Astrocyte (in vitro differentiated cells and primary cell): ENCODE measurements around the gene NFATC4. TPM values are rescaled to one million over a fixed set of nuclear protein-coding genes. Genes with fewer than 3 reads are reported as not detected.
"Not testable (repeated sequence)": the region's sequence is repeated elsewhere in the genome, so short reads cannot be mapped to it uniquely, and the experiment has no call there.

Experiments used
- DNase-seq: peaks from one replicate; pipeline ENCODE4 v3.0.0-alpha.2; 2010; ENCODE audit warnings: low read depth
- FAIRE-seq: peaks from 2 replicates; lab custom pipeline; 2011; peaks lifted over from hg19 to GRCh38; lab: Jason Lieb, UNC
- H2AFZ ChIP-seq: 2 replicates; pipeline ENCODE4 v1.6.0; 2012; ENCODE audit warnings: low read depth, low read length, inconsistent platforms
- H3K27ac ChIP-seq: 2 replicates; pipeline ENCODE4 v1.5.1; 2011; ENCODE audit warnings: low read depth, low read length, inconsistent platforms
- H3K27me3 ChIP-seq: 2 replicates; pipeline ENCODE4 v1.6.0; 2011; ENCODE audit warnings: low read length, inconsistent platforms; ENCODE audit not compliant: insufficient read depth
- H3K36me3 ChIP-seq: 2 replicates; pipeline ENCODE4 v1.5.1; 2011; ENCODE audit warnings: low read length, inconsistent platforms; ENCODE audit not compliant: insufficient read depth
- H3K4me1 ChIP-seq: 2 replicates; pipeline ENCODE4 v1.5.1; 2011; ENCODE audit warnings: low read length, inconsistent platforms; ENCODE audit not compliant: insufficient read depth
- H3K4me2 ChIP-seq: 2 replicates; pipeline ENCODE4 v1.6.0; 2012; ENCODE audit warnings: low read length, inconsistent platforms
- H3K4me3 ChIP-seq: 2 replicates; pipeline ENCODE4 v1.5.1; 2011; ENCODE audit warnings: low read depth, mild to moderate bottlenecking, low read length, inconsistent platforms; ENCODE audit not compliant: insufficient read depth
- H3K79me2 ChIP-seq: 2 replicates; pipeline ENCODE4 v1.6.0; 2012; ENCODE audit warnings: mild to moderate bottlenecking, low read length, inconsistent platforms; ENCODE audit not compliant: insufficient read depth
- H3K9ac ChIP-seq: 2 replicates; pipeline ENCODE4 v1.6.0; 2012; ENCODE audit warnings: mild to moderate bottlenecking, low read length, inconsistent platforms
- H3K9me3 ChIP-seq: 2 replicates; pipeline ENCODE4 v1.5.1; 2012; ENCODE audit warnings: low read depth, mild to moderate bottlenecking, low read length, inconsistent platforms; ENCODE audit not compliant: insufficient read depth
- H4K20me1 ChIP-seq: 2 replicates; pipeline ENCODE4 v1.6.0; 2012; ENCODE audit warnings: low read length, inconsistent platforms; ENCODE audit not compliant: insufficient read depth
- H3K27ac Mint-ChIP-seq: one replicate; pipeline ENCODE4 v1.8.0; 2021; ENCODE audit warnings: mild to moderate bottlenecking, mixed read lengths; ENCODE audit not compliant: unreplicated experiment
- H3K27me3 Mint-ChIP-seq: one replicate; pipeline ENCODE4 v1.8.0; 2021; ENCODE audit warnings: low read depth, mixed read lengths; ENCODE audit not compliant: unreplicated experiment
- H3K36me3 Mint-ChIP-seq: one replicate; pipeline ENCODE4 v1.8.0; 2021; ENCODE audit warnings: low read depth, mixed read lengths; ENCODE audit not compliant: unreplicated experiment
- H3K4me1 Mint-ChIP-seq: one replicate; pipeline ENCODE4 v1.8.0; 2021; ENCODE audit warnings: low read depth, mixed read lengths; ENCODE audit not compliant: unreplicated experiment
- H3K4me3 Mint-ChIP-seq: one replicate; pipeline ENCODE4 v1.8.0; 2021; ENCODE audit warnings: mild to moderate bottlenecking, moderate library complexity, mixed read lengths; ENCODE audit not compliant: unreplicated experiment
- H3K9me3 Mint-ChIP-seq: one replicate; pipeline ENCODE4 v1.8.0; 2021; ENCODE audit warnings: mild to moderate bottlenecking, mixed read lengths; ENCODE audit not compliant: unreplicated experiment
- CTCF ChIP-seq: IDR thresholded peaks from 2 replicates; pipeline ENCODE4 v1.5.1; 2011; ENCODE audit warnings: low read depth, mild to moderate bottlenecking, inconsistent platforms, low read length, moderate library complexity; ENCODE audit not compliant: insufficient read depth
- EZH2 ChIP-seq: IDR thresholded peaks from 2 replicates; pipeline ENCODE4 v1.6.1; 2012; ENCODE audit warnings: mild to moderate bottlenecking, low read length, inconsistent platforms; ENCODE audit not compliant: insufficient read depth
- total RNA-seq: library from RNA; stranded (reverse); gene quantifications from 2 replicates; pipeline ENCODE4 v1.2.1, GENCODE V29; 2021

Gene NFATC4
- total RNA-seq, 1 donor from 2014 or later: 61.9 TPM

GRCh38 chr14:24327914-24328313 lies 40.1 kb upstream of the NFATC4 start:
- not testable (repeated sequence) for H3K9me3 ChIP-seq, H3K4me2 ChIP-seq, H4K20me1 ChIP-seq, H3K36me3 Mint-ChIP-seq, H3K27ac Mint-ChIP-seq, H3K79me2 ChIP-seq, H3K9me3 Mint-ChIP-seq, DNase-seq, H3K36me3 ChIP-seq, H3K4me1 ChIP-seq, H3K9ac ChIP-seq, FAIRE-seq, H3K4me3 Mint-ChIP-seq, H3K27ac ChIP-seq, H3K4me3 ChIP-seq, H3K4me1 Mint-ChIP-seq, H2AFZ ChIP-seq
- TF ChIP-seq CTCF: peak; percentile 11
- H3K27me3 ChIP-seq: peaks cover 19% of the 10 kb centered on the region
- H3K27me3 Mint-ChIP-seq: peaks cover 53% of the 10 kb centered on the region

GRCh38 chr14:24329073-24329663 lies 38.8 kb upstream of the NFATC4 start:
- no peak overlapping the region for H2AFZ ChIP-seq
- FAIRE-seq (no peak), DNase-seq (no peak)
- no peak for TF ChIP-seq EZH2
- no peak for TF ChIP-seq CTCF
- Mint-ChIP-seq H3K9me3 (no peaks in the 10 kb centered on the region), H3K27me3 (peaks cover 56% of the 10 kb centered on the region), H3K4me1 (no peaks in the 10 kb centered on the region), H3K4me3 (no peak overlapping the region), H3K27ac (no peak overlapping the region), H3K36me3 (no peaks in the 10 kb centered on the region)
- no peak overlapping the region for H3K4me2 ChIP-seq
- no peaks in the 10 kb centered on the region for H3K9me3 ChIP-seq
- no peaks in the 10 kb centered on the region for H3K36me3 ChIP-seq
- H3K79me2 ChIP-seq: no peaks in the 10 kb centered on the region
- no peak overlapping the region for H3K9ac ChIP-seq
- no peaks in the 10 kb centered on the region for H4K20me1 ChIP-seq
- H3K27ac ChIP-seq: no peak overlapping the region
- no peak overlapping the region for H3K4me3 ChIP-seq
- peaks cover 15% of the 10 kb centered on the region for H3K4me1 ChIP-seq
- peaks cover 22% of the 10 kb centered on the region for H3K27me3 ChIP-seq

- H3K27me3 Mint-ChIP-seq: peaks cover 59% of the 10 kb centered on the region
- H4K20me1 ChIP-seq: no peaks in the 10 kb centered on the region
- no peaks in the 10 kb centered on the region for H3K36me3 Mint-ChIP-seq
- FAIRE-seq (no peak), DNase-seq (no peak)
- no peaks in the 10 kb centered on the region for H3K36me3 ChIP-seq
- peaks cover 16% of the 10 kb centered on the region for H3K4me1 ChIP-seq
- H3K9me3 ChIP-seq: no peaks in the 10 kb centered on the region
- H3K4me3 ChIP-seq: no peak overlapping the region
- no peaks in the 10 kb centered on the region for H3K4me1 Mint-ChIP-seq
- no peaks in the 10 kb centered on the region for H3K79me2 ChIP-seq
- H3K27me3 ChIP-seq: peaks cover 27% of the 10 kb centered on the region
- H3K4me3 Mint-ChIP-seq: no peak overlapping the region
- H3K27ac ChIP-seq: no peak overlapping the region
- H3K9me3 Mint-ChIP-seq: no peaks in the 10 kb centered on the region
- H3K9ac ChIP-seq: no peak overlapping the region
- H2AFZ ChIP-seq: no peak overlapping the region
- no peak overlapping the region for H3K4me2 ChIP-seq
- no peak for TF ChIP-seq CTCF
- TF ChIP-seq EZH2: no peak
- H3K27ac Mint-ChIP-seq: no peak overlapping the region
These were observed 38.2 kb upstream of the NFATC4 start for GRCh38 chr14:24329736-24330135.
